Loucy (cell line): Measurements from ENCODE around the gene ERP44.

ENCODE experiments used
- H2AFZ ChIP-seq: fragments of 200-600 bp; sonication (generic); 2 replicates; pipeline ENCODE4 v1.6.0; 2016; ENCODE audit warnings: antibody characterized with exemption, mild to moderate bottlenecking, low read length, moderate library complexity
- H3F3A ChIP-seq: fragments of 200-600 bp; 2 replicates; pipeline ENCODE4 v1.6.0; 2016; ENCODE audit warnings: antibody characterized with exemption, low read depth, mild to moderate bottlenecking
- H3K27me3 ChIP-seq: fragments of 200-600 bp; sonication (generic); 2 replicates; pipeline ENCODE4 v1.6.1; 2014; ENCODE audit warnings: low read length, mild to moderate bottlenecking; ENCODE audit not compliant: insufficient read depth, poor library complexity, severe bottlenecking
- H3K36me3 ChIP-seq: fragments of 200-600 bp; sonication (generic); 2 replicates; pipeline ENCODE4 v1.6.1; 2016; ENCODE audit warnings: low read length; ENCODE audit not compliant: insufficient read depth
- H3K4me1 ChIP-seq: fragments of 200-600 bp; sonication (generic); 2 replicates; pipeline ENCODE4 v1.5.1; 2014; ENCODE audit warnings: low read length, mild to moderate bottlenecking; ENCODE audit not compliant: insufficient read depth, poor library complexity, severe bottlenecking
- H3K4me2 ChIP-seq: fragments of 200-600 bp; sonication (generic); 2 replicates; pipeline ENCODE4 v1.6.0; 2014; ENCODE audit warnings: antibody characterized with exemption, low read length, low read depth, mild to moderate bottlenecking; ENCODE audit not compliant: poor library complexity, severe bottlenecking
- H3K4me3 ChIP-seq: fragments of 200-600 bp; sonication (generic); 2 replicates; pipeline ENCODE4 v1.5.1; 2014; ENCODE audit warnings: low read length, mild to moderate bottlenecking, mixed read lengths; ENCODE audit not compliant: poor library complexity, severe bottlenecking
- H3K79me2 ChIP-seq: fragments of 200-600 bp; sonication (generic); 2 replicates; pipeline ENCODE4 v1.6.1; 2014; ENCODE audit warnings: low read length; ENCODE audit not compliant: insufficient read depth
- H3K9ac ChIP-seq: fragments of 200-600 bp; sonication (generic); 2 replicates; pipeline ENCODE4 v1.6.0; 2014; ENCODE audit warnings: mild to moderate bottlenecking, low read depth, low read length, moderate library complexity; ENCODE audit not compliant: poor library complexity, severe bottlenecking
- H3K9me2 ChIP-seq: fragments of 200-600 bp; sonication (generic); replicated peaks from 2 replicates; pipeline ENCODE4 v1.6.1; 2016; ENCODE audit warnings: low read depth, low read length, mixed read lengths
- H3K9me3 ChIP-seq: fragments of 200-600 bp; sonication (generic); 2 replicates; pipeline ENCODE4 v1.6.1; 2014; ENCODE audit warnings: mild to moderate bottlenecking, antibody characterized with exemption, low read length, low read depth; ENCODE audit not compliant: insufficient read depth
- H4K20me1 ChIP-seq: fragments of 200-600 bp; sonication (generic); 2 replicates; pipeline ENCODE4 v1.6.0; 2014; ENCODE audit warnings: antibody characterized with exemption, low read length, mild to moderate bottlenecking; ENCODE audit not compliant: insufficient read depth, poor library complexity, severe bottlenecking
- EZH2phosphoT487 ChIP-seq: fragments of 200-600 bp; IDR thresholded peaks from 2 replicates; pipeline ENCODE4 v1.6.1; 2018; ENCODE audit warnings: antibody characterized with exemption, mild to moderate bottlenecking, moderate library complexity, borderline replicate concordance
- TF ChIP-seq, protein P1 (sequence below): fragments of 200-600 bp; sonication (generic); conservative IDR thresholded peaks from 2 replicates; pipeline ENCODE4 v1.5.1; 2014; ENCODE audit warnings: mild to moderate bottlenecking, antibody characterized with exemption, low read length

ERP44 gene

DNA sequence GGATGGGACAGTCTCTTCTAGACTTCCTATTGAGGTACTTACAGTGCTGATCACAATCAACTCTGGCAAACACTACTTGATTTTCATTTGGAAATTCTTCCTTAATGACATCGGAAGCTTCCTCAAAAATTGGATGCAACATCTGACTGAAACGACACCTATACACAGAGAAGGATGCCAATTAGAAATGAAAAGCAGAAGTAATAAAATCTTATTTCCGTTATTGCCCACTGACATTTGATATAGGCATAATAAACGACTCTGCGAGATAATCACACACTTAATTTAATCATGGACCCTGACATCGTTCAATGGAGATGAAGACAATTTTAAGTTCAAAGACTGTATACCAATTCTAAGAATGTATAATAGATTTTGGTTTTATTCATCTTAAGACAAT is 46.4 kb downstream of the ERP44 start:
- peaks cover 58% of the 10 kb centered on the region for H3K36me3 ChIP-seq
- no peaks in the 10 kb centered on the region for H3K9me3 ChIP-seq
- H3K27me3 ChIP-seq = no peaks in the 10 kb centered on the region
- H3F3A ChIP-seq = no peaks in the 10 kb centered on the region
- no peaks in the 10 kb centered on the region; the same call in 1 of the 2 replicates for H3K79me2 ChIP-seq
- no peaks in the 10 kb centered on the region for H3K4me1 ChIP-seq
- no peaks in the 10 kb centered on the region for H3K9me2 ChIP-seq
- no peak overlapping the region for H3K4me3 ChIP-seq
- no peaks in the 10 kb centered on the region for H4K20me1 ChIP-seq
- no peak overlapping the region for H3K9ac ChIP-seq
- H2AFZ ChIP-seq = no peak overlapping the region
- H3K4me2 ChIP-seq = no peak overlapping the region
- no peak for TF ChIP-seq EZH2phosphoT487
- TF ChIP-seq, protein P1, sequence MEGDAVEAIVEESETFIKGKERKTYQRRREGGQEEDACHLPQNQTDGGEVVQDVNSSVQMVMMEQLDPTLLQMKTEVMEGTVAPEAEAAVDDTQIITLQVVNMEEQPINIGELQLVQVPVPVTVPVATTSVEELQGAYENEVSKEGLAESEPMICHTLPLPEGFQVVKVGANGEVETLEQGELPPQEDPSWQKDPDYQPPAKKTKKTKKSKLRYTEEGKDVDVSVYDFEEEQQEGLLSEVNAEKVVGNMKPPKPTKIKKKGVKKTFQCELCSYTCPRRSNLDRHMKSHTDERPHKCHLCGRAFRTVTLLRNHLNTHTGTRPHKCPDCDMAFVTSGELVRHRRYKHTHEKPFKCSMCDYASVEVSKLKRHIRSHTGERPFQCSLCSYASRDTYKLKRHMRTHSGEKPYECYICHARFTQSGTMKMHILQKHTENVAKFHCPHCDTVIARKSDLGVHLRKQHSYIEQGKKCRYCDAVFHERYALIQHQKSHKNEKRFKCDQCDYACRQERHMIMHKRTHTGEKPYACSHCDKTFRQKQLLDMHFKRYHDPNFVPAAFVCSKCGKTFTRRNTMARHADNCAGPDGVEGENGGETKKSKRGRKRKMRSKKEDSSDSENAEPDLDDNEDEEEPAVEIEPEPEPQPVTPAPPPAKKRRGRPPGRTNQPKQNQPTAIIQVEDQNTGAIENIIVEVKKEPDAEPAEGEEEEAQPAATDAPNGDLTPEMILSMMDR = no peak

DNA sequence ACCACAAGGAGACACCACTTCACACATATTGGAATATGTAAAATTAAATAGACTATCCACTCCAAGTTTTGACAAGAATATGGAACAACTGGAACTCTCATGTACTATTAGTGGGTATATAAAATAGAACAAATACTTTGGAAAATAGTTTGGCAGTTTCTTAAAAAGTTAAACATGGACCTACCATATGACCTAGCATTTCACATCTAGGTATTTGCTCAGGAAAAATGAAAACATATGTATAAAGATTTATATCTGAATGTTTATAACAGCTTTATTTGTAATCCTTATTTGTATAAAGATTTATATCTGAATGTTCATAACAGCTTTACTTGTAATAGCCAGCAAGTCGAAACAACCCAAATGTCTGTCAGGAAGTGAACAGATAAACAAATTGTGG is 49.2 kb downstream of the ERP44 start:
- Histone ChIP-seq H3K4me3 (no peak overlapping the region), H3K79me2 (no peaks in the 10 kb centered on the region; the same call in 1 of the 2 replicates), H2AFZ (no peak overlapping the region), H3F3A (no peaks in the 10 kb centered on the region), H3K9ac (no peak overlapping the region), H3K9me3 (no peaks in the 10 kb centered on the region), H3K4me2 (no peak overlapping the region), H3K36me3 (peaks cover 43% of the 10 kb centered on the region; the same call in 1 of the 2 replicates), H3K4me1 (no peaks in the 10 kb centered on the region), H3K27me3 (no peaks in the 10 kb centered on the region), H3K9me2 (no peaks in the 10 kb centered on the region), H4K20me1 (no peaks in the 10 kb centered on the region)
- TF ChIP-seq, protein P1 = no peak
- TF ChIP-seq EZH2phosphoT487 = no peak

DNA sequence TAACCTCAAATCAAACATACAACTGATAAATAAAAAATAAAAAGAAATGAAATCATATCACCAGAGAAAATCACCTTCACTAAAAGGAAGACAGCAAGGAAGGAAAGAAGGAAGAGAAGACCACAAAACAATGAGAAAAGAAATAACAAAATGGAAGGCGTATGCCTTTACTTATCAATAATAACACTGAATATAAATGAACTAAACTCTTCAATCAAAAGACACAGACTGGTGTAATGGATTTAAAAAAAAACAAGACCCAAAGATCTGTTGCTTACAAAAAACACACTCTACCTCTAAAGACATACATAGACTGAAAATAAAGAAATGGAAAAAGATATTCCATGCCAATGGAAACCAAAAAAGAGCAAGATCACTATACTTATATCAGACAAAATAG is 60.3 kb downstream of the ERP44 start:
- TF ChIP-seq, protein P1 = no peak
- TF ChIP-seq EZH2phosphoT487 = no peak
- Histone ChIP-seq H3K9me3 (peaks cover 3% of the 10 kb centered on the region; the same call in 1 of the 2 replicates), H3K4me2 (no peak overlapping the region), H3K36me3 (peaks cover 25% of the 10 kb centered on the region), H3K79me2 (peaks cover 39% of the 10 kb centered on the region), H3K9ac (no peak overlapping the region), H2AFZ (no peak overlapping the region), H3K9me2 (no peaks in the 10 kb centered on the region), H3K4me3 (no peak overlapping the region), H3F3A (no peaks in the 10 kb centered on the region), H4K20me1 (no peaks in the 10 kb centered on the region), H3K27me3 (no peaks in the 10 kb centered on the region), H3K4me1 (no peaks in the 10 kb centered on the region)
